HAP-1 (cell line): Measurements from ENCODE around the gene SYT2.
"Not testable (repeated sequence)": the region's sequence is repeated elsewhere in the genome, so short reads cannot be mapped to it uniquely, and the experiment has no call there.

Experiments
- DNase-seq, 2 experiments: peaks; one replicate each; pipeline ENCODE4 v3.0.0-alpha.2; 2016 to 2020; ENCODE audit warnings: low spot score in 2 of 2
- H3K27me3 ChIP-seq: fragments of 250-450 bp; sonication (Bioruptor Pico); 2 replicates; pipeline ENCODE4 v1.5.1; 2020; ENCODE audit warnings: low read depth, mild to moderate bottlenecking, moderate library complexity
- H3K36me3 ChIP-seq: fragments of 250-450 bp; sonication (Bioruptor Pico); replicated peaks from 2 replicates; pipeline ENCODE4 v1.5.1; 2020; ENCODE audit warnings: mild to moderate bottlenecking
- H3K4me1 ChIP-seq: fragments of 250-450 bp; sonication (Bioruptor Pico); 2 replicates; pipeline ENCODE4 v1.5.1; 2020; ENCODE audit warnings: mild to moderate bottlenecking
- H3K4me3 ChIP-seq: fragments of 250-450 bp; sonication (Bioruptor Pico); 2 replicates; pipeline ENCODE4 v1.5.1; 2020; ENCODE audit warnings: mild to moderate bottlenecking, moderate library complexity
- H3K9me3 ChIP-seq: fragments of 250-450 bp; sonication (Bioruptor Pico); 2 replicates; pipeline ENCODE4 v1.5.1; 2020; ENCODE audit warnings: mild to moderate bottlenecking, moderate library complexity
- in situ Hi-C: fragments of 300-500 bp; cut with MboI; formaldehyde crosslinking; loops from 3 replicates; pipeline ENCODE4 v1.14.3; 2020; ENCODE audit warnings: low sequenced_read_pairs, inconsistent platforms, mixed read lengths

The SYT2 gene

DNA sequence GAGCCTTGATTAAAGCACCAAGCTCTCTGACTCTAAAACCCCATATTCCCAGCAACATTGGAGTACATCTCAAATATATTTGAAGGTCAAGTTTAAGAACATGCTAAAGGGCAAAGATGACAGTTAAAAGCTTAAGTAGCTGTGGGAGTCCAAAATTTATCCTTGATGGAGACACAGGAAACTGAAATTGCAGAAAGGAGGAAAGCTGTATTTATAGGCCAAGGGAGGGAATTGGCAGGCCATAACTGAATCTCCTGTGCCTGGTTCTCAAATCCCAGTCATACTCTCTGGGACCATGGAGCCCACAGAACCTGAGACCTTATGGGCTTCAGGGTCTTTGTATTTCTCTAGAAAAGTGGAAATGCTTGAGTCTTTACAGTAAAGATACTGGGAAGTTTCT is 167.8 kb downstream of the SYT2 start:
- in situ Hi-C loops, H3K27me3 ChIP-seq, DNase-seq, H3K9me3 ChIP-seq, H3K4me3 ChIP-seq, H3K36me3 ChIP-seq: not testable (repeated sequence)
- H3K4me1 ChIP-seq = peaks cover 31% of the 10 kb centered on the region

DNA sequence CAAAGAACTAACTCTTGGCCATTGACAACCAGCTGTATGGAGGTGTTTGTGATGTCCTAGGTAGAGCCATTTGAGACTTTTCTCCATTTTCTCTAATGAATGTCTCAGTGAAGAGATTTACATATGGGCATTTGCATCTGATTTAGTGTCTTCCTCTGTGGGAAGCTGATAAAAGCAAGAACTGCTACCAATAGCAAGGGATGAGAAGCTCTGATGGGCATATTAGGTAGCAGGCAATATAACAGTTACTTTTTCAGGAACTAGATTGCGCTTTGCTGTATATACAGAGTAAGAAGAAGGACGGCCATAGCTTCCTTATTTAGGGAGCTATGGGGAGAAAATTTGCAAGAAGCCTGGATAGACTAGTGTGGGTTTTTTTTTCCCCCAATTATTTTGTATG is 169.4 kb downstream of the SYT2 start:
- H3K4me3 ChIP-seq, DNase-seq, H3K36me3 ChIP-seq, in situ Hi-C loops, H3K27me3 ChIP-seq, H3K9me3 ChIP-seq: not testable (repeated sequence)
- peaks cover 22% of the 10 kb centered on the region for H3K4me1 ChIP-seq
